ENCODE data around the gene ITFG2. TPM values are rescaled to one million over a fixed set of nuclear protein-coding genes. Genes with fewer than 3 reads are reported as not detected.

Gene ITFG2
- total RNA-seq, 4 donors from 2014 or later = 13.9 to 36.1 (median 27.5) TPM

GRCh38 chr12:2834581-2835491 is 22.4 kb downstream of the ITFG2 start, which contains the start of gene NRIP2:
TSS of gene NRIP2 (minus strand) at chr12:2835035. CDS start at chr12:2834983, 52 bp downstream.
- intact Hi-C loops (cut with DNase I; ENCODE audit: low total_unique reads) = no loop called here
- H3K4me3 ChIP-seq (ENCODE audit: low read depth, poor library complexity, severe bottlenecking) = no peak within 1 kb of the TSS
- no peak for TF ChIP-seq POLR2A (IDR thresholded peaks at IDR 0.05)
- no peak for TF ChIP-seq CTCF (IDR thresholded peaks at IDR 0.05)
- no peak for DNase-seq (ENCODE audit: low spot score in 2 of 2)
- 20 to 24% methylated on average over 31 to 32 of the region's 32 CpGs for WGBS, 2 donors

- 69% methylated on average over 4 of the region's 4 CpGs for WGBS, 2 donors
- no peak for DNase-seq (ENCODE audit: low spot score in 2 of 2)
- TF ChIP-seq POLR2A (IDR thresholded peaks at IDR 0.05) (no peak), CTCF (IDR thresholded peaks at IDR 0.05) (no peak)
- no peak overlapping the region for H3K4me3 ChIP-seq (ENCODE audit: low read depth, poor library complexity, severe bottlenecking)
- intact Hi-C loops (cut with DNase I; ENCODE audit: low total_unique reads) = no loop called here
Measured at GRCh38 chr12:2835691-2836403, 23.4 kb downstream of the ITFG2 start.

GRCh38 chr12:2836574-2836973 is 24.1 kb downstream of the ITFG2 start:
- no peak for DNase-seq (ENCODE audit: low spot score in 2 of 2)
- H3K4me3 ChIP-seq (ENCODE audit: low read depth, poor library complexity, severe bottlenecking) = no peak overlapping the region
- intact Hi-C loops (cut with DNase I; ENCODE audit: low total_unique reads) = no loop called here
- WGBS, 2 donors = 77 to 85% methylated on average over 8 of the region's 8 CpGs
- TF ChIP-seq POLR2A (IDR thresholded peaks at IDR 0.05) = no peak
- no peak for TF ChIP-seq CTCF (IDR thresholded peaks at IDR 0.05)

GRCh38 chr12:2841056-2841650 is 28.7 kb downstream of the ITFG2 start:
- TF ChIP-seq CTCF (IDR thresholded peaks at IDR 0.05) (no peak), POLR2A (IDR thresholded peaks at IDR 0.05) (no peak)
- intact Hi-C loops (cut with DNase I; ENCODE audit: low total_unique reads) = no loop called here
- H3K4me3 ChIP-seq (ENCODE audit: low read depth, poor library complexity, severe bottlenecking) = no peak overlapping the region
- 58 to 71% methylated on average over 9 of the region's 9 CpGs for WGBS, 2 donors
- no peak for DNase-seq (ENCODE audit: low spot score in 2 of 2)

- H3K4me3 ChIP-seq (ENCODE audit: low read depth, poor library complexity, severe bottlenecking) = no peak overlapping the region
- intact Hi-C loops (cut with DNase I; ENCODE audit: low total_unique reads) = no loop called here
- DNase-seq (ENCODE audit: low spot score in 2 of 2) = no peak
- TF ChIP-seq CTCF (IDR thresholded peaks at IDR 0.05) (no peak), POLR2A (IDR thresholded peaks at IDR 0.05) (no peak)
- WGBS, 2 donors = 79 to 81% methylated on average over 5 of the region's 5 CpGs
Measured at GRCh38 chr12:2842948-2843347, 30.5 kb downstream of the ITFG2 start.

Measured in lower leg skin (tissue), 4 donors.